Umbilical cord (tissue), 2 donors: ENCODE data around the gene ASB10. TPM values are rescaled to one million over a fixed set of nuclear protein-coding genes. Genes with fewer than 3 reads are reported as not detected.

Experiments
- DNase-seq: peaks from one replicate; pipeline ENCODE4 v3.0.0-alpha.2; 2015; ENCODE audit warnings: low spot score
- total RNA-seq: library from RNA; depleted of rRNA; stranded (reverse); fragments of >200 nt; gene quantifications from one replicate; pipeline ENCODE4 v1.2.3, GENCODE V29; 2014; ENCODE audit warnings: low replicate concordance; ENCODE audit not compliant: insufficient read depth

Gene ASB10
- total RNA-seq, 1 donor from 2014 or later = not detected

GRCh38 chr7:151210087-151210854 lies 23.2 kb upstream of the ASB10 start, which contains the start of gene H2BK1:
Gene H2BK1 (minus strand): TSS chr7:151210488. CDS start chr7:151210318, 170 bp downstream.
- no peak for DNase-seq

DNA sequence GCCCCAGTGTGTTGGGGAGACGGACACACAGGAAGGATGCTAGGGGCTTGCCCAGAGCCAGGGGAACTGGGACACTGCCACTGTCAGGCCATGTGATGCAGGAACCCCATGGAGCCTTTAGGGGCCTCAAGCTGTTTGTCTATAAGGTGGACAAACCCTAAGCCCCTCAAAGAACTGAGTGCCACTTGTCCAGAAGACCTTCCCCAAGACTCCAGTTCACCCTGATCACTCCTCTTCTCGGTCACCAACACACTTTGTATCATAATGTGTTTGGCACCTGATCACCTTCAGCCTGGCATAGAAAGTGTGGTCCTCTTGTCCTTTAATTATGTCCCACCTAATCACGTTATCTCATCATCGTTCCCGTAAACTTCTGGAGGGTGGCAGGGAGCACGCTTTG lies 22.5 kb upstream of the ASB10 start:
- DNase-seq = no peak

GRCh38 chr7:151208253-151208862 lies 21.3 kb upstream of the ASB10 start:
- DNase-seq = no peak

DNA sequence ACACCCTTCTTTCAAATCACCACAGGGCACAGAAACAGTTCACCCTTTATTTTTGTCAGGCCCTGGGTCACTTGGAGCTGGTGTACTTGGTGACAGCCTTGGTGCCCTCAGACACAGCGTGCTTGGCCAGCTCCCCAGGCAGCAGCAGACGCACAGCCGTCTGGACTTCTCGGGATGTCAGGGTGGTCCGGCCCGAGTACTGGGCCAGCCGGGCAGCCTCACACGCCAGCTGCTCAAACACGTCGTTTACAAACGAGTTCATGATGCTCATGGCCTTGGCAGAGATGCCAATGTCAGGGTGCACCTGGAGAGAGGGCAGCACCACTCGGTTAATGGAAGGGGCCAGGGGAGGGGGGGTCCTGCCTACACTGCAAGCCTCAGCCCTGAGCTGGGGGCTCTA lies 20.8 kb upstream of the ASB10 start:
- no peak for DNase-seq

DNA sequence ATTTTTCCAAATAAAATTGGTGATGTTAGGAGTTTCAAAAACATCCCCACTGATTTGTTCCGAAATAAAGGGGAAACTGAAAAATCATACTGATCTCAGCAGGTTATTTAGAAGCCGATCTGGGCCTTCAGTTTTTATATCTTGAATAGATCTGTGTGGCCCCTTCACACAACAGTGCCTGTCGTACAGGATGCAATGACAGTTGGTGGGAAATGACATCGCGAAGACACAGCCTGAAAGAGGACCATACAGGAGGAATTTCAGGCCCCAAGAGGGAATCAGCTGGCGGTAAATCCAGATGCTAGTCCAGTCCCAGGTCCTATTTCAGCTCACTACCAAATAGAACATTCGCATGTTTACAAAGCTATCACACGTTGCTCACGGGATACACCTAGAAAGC lies 20.3 kb upstream of the ASB10 start:
- DNase-seq = no peak

DNA sequence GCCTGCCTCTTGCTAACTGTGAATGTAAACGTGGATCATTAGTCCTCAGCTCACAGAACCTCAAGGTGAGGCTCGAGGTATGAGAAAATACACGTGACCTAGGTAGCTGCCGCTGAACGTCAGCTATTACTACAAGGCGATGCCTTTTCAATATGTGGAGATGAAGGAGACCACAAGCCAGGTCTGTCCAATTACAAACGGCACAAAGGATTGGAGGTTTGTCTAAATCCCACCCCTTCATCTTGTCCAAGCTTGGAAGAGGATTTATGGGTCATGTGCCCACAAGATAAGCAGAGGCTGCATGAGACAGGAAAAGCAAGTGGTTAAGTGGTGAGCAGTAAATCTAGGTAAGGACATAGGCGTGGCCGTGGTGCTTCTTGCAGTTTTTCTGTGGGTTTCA lies 19.9 kb upstream of the ASB10 start:
- DNase-seq = peak; percentile 14

GRCh38 chr7:151205730-151206129 lies 18.7 kb upstream of the ASB10 start:
- DNase-seq = no peak

DNA sequence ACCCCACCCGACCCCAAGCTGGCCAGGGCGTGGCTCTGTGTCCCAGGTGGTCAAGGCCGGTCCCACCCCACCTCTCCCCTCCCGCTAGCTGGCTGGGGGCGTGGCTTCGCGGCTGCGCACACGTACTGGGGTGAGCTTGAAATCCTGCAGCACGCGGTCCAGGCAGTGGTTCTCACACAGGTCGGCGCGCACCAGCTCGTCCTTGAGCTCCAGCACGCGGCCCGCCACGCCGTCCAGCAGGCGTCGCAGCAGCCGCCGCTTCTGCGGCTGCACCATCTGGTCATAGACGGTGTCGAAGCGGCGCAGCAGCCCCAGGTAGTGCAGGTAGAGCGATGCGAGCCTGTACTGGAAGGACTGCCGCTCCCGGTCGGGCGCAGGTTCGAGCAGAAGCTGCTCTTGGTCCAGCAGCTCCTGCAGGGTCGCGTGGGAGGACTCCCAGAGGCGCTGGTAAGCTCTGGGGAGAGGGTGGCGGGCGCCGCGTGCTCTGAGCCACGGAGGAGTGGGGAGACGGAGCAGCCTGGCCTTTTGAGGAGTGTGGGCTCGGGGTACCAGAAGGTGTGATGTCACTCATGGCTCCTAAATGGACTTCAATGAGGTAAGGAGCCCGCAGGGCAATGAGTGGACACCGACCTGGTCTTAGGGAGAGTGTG lies 17.5 kb upstream of the ASB10 start:
- no peak for DNase-seq

GRCh38 chr7:151202836-151203235 lies 15.8 kb upstream of the ASB10 start:
- DNase-seq = no peak

DNA sequence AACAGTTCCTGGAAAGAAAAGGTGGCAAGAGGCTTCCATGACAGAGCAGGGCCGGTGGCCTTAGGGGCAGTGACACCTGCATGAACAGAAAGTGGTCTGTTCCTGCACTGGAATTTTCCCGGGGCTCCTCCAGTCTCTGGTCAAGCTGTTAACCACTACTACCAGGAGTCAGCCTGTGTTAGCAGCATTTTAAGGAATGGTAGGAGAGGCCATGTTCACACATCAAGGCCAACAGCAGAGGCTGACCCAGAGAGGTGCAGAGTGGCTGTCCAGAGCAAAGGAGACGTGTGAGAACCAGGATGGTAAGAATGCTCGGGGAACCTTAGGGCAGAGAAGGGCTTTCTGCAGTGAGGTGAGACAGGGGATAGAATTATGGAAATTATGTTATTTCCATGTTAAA lies 14.7 kb upstream of the ASB10 start:
- DNase-seq = no peak

- DNase-seq = no peak
These were observed 14.3 kb upstream of the ASB10 start for GRCh38 chr7:151201344-151201743.

DNA sequence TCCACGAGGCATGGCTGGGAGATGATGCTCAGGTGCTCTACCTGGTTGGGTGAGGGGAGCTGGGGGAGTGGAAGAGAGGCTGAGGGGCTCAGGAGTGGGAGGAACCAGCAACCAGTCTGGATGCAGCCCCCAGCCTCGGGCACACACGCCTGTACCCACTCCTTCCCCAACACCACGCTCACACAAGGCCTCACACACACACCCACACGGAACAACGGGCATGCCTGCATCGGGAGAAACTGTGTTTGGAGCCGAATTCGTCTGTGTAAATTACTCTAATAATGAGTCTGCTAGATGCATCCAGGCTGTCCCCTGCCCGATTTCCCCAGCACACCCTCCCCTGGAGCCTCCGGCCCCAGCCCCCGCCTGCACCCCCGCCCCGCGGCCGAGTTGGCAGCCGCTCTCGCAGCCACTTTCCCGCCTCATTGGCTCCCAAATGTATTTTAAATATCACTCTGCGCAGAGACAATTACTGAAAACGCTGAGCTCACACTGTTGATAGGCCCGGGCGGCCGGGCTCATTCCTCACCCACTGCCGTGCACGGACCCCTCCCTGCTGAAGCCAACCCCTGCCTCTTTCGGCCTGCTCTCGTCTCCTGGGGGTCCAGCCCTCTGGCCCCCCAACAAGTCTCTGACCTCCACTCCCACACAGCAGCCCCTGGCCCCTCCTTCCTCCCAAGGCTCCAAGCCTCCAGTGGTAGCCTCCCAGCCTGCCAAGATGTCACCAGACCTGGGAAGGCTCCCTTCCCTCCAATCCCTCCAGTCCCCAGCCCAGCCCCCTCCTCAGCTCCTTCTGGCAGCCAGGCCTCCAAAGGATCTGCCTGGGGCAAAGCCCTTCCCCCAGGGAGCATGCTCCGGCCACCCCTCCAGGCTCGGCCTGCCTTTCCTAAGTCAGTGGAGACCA lies 12.1 kb upstream of the ASB10 start:
- peak; percentile 11 for DNase-seq

GRCh38 chr7:151197932-151198331 lies 10.9 kb upstream of the ASB10 start:
- no peak for DNase-seq

- DNase-seq = no peak
These were observed 8.8 kb upstream of the ASB10 start for GRCh38 chr7:151195616-151196450.

- no peak for DNase-seq
These were observed 7.1 kb upstream of the ASB10 start for GRCh38 chr7:151194188-151194587.

GRCh38 chr7:151193203-151193978 lies 6.3 kb upstream of the ASB10 start:
- no peak for DNase-seq

GRCh38 chr7:151192002-151192539 lies 5.0 kb upstream of the ASB10 start:
- DNase-seq = no peak

- no peak for DNase-seq
These were observed 4.5 kb upstream of the ASB10 start for GRCh38 chr7:151191544-151191943.

- DNase-seq = no peak
These were observed 2.0 kb upstream of the ASB10 start for GRCh38 chr7:151189038-151189437.

DNA sequence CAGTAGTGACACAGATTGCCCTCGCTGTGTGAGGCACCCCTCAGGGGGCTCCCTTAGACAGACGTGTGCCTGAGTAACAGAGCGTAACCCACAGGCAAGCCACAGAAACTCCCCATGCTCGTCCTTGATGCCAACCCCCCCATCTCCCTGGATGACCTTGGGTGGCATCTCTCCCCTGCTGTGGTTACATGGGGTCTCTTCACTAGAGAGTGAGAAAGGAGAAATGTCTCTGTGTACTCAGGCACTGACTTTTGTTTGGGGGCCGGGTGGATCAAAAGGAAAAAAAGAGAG lies 1.1 kb upstream of the ASB10 start:
- DNase-seq = no peak
